Stomach (tissue), 9 donors: ENCODE results near the gene UFSP1. TPM values are rescaled to one million over a fixed set of nuclear protein-coding genes. Genes with fewer than 3 reads are reported as not detected.

ENCODE experiments used
- DNase-seq, 2 donors: peaks; one replicate each; pipeline versions ENCODE4 v3.0.0 to v3.0.0-alpha.2; 2013 to 2019
- H3K27ac ChIP-seq, 5 donors: fragments of 200-600 bp in 4 of 5; sonication (generic) in 4 of 5; one replicate each; pipeline ENCODE4 v1.5.1; 2013 to 2019; ENCODE audit warnings: mild to moderate bottlenecking in 1 of 5, moderate library complexity in 1 of 5
- H3K27me3 ChIP-seq, 3 donors: fragments of 200-600 bp; sonication (generic); one replicate each; pipeline ENCODE4 v1.5.1; 2017 to 2019; ENCODE audit warnings: mixed run types in 1 of 3
- H3K36me3 ChIP-seq, 4 donors: fragments of 200-600 bp; sonication (generic); 1 replicate in 3 of 4; 2 replicates in 1 of 4; pipeline ENCODE4 v1.5.1; 2016 to 2019
- H3K4me1 ChIP-seq, 4 donors: fragments of 200-600 bp; sonication (generic); one replicate each; pipeline ENCODE4 v1.5.1; 2016 to 2019
- H3K4me3 ChIP-seq, 4 donors: fragments of 200-600 bp; sonication (generic) in 3 of 4; one replicate each; pipeline ENCODE4 v1.5.1; 2016 to 2019; ENCODE audit warnings: mild to moderate bottlenecking in 1 of 4
- H3K9me3 ChIP-seq, 4 donors: fragments of 200-600 bp; sonication (generic); one replicate each; pipeline ENCODE4 v1.5.1; 2016 to 2019
- CTCF ChIP-seq, 7 experiments: fragments of 450-650 bp in 4 of 7; fragments of 200-600 bp in 3 of 7; sonication (generic) in 3 of 7; IDR thresholded peaks; one replicate each; pipeline ENCODE4 v1.5.1; 2016 to 2019; ENCODE audit warnings: antibody characterized with exemption in 7 of 7, control low read depth in 2 of 7, mild to moderate bottlenecking in 1 of 7
- EP300 ChIP-seq: sonication (generic); formaldehyde crosslinking; IDR thresholded peaks from one replicate; pipeline ENCODE4 v1.6.1; 2017; ENCODE audit warnings: antibody characterized with exemption
- POLR2A ChIP-seq, 4 donors: fragments of 450-650 bp; IDR thresholded peaks; one replicate each; pipeline ENCODE4 v1.6.1; 2016; ENCODE audit warnings: antibody characterized with exemption in 4 of 4, control low read depth in 2 of 4, mild to moderate bottlenecking in 1 of 4, moderate library complexity in 1 of 4
- POLR2AphosphoS5 ChIP-seq, 3 donors: sonication (generic); formaldehyde crosslinking; IDR thresholded peaks; one replicate each; pipeline ENCODE4 v1.6.1; 2016; ENCODE audit warnings: antibody characterized with exemption in 3 of 3
- WGBS, 5 donors: extraction: QIAGEN DNeasy Blood & Tissue Kit in 3 of 5; methylation state at CpG; one replicate each; pipeline versions ENCODE4 v1.1.5 to v1.1.7; 2013 to 2018; 5-methylcytosine and 5-hydroxymethylcytosine counted together
- intact Hi-C: fragments of 100-400 bp; cut with DNase I; formaldehyde crosslinking; loops from one replicate; pipeline ENCODE4 v1.15.1; 2023; ENCODE audit warnings: low total_unique reads
- polyA plus RNA-seq, 3 donors: library from polyadenylated mRNA; stranded (reverse); fragments of 200-250 nt; gene quantifications; one replicate each; pipeline ENCODE4 v1.2.3, GENCODE V29; 2013
- total RNA-seq, 5 donors: library from RNA; depleted of rRNA; stranded (reverse); fragments of >200 nt; gene quantifications; one replicate each; pipeline versions ENCODE4 v1.1.0 to v1.2.3, GENCODE V29; 2014 to 2016
- donor health status: healthy with polysubstance abuse.
- donor health status: Bipolar disorder and iron deficiency.
- donor health status: healthy.

Gene UFSP1
- total and polyA plus RNA-seq, 8 donors: 0.73 to 22.6 (median 4.1) TPM; not detected in 3

- DNase-seq: peak; percentile 65 to 96
- TF ChIP-seq CTCF (IDR thresholded peaks at IDR 0.05): no peak
- TF ChIP-seq POLR2A (IDR thresholded peaks at IDR 0.05): no peak
- peak in 2 of 3 donors; percentile 23 to 65 for TF ChIP-seq POLR2AphosphoS5 (IDR thresholded peaks at IDR 0.05)
- TF ChIP-seq EP300: no peak
- 1 to 8% (median 3%) methylated on average over 26 to 42 of the region's 42 CpGs for WGBS, 5 donors
Observed at GRCh38 chr7:100867040-100867775, 22.3 kb downstream of the UFSP1 start, which contains the start of gene TRIP6. Gene TRIP6 (plus strand): TSS chr7:100867387. CDS start chr7:100867498, 111 bp downstream.

GRCh38 chr7:100866729-100867039 lies 22.8 kb downstream of the UFSP1 start:
- no peak for TF ChIP-seq POLR2A (IDR thresholded peaks at IDR 0.05)
- no peak for TF ChIP-seq POLR2AphosphoS5 (IDR thresholded peaks at IDR 0.05)
- no peak for TF ChIP-seq EP300
- no peak for TF ChIP-seq CTCF (IDR thresholded peaks at IDR 0.05)
- no peaks in the 10 kb centered on the region for H3K27me3 ChIP-seq
- H3K27ac ChIP-seq: peak overlapping the region; percentile 52 to 97 (median 96)
- H3K4me1 ChIP-seq: peaks cover 39 to 65% (median 52%) of the 10 kb centered on the region in 4 donors
- 39 to 51% (median 42%) methylated on average over 3 to 5 of the region's 5 CpGs for WGBS, 5 donors
- peaks cover 12 to 31% (median 29%) of the 10 kb centered on the region in 4 donors for H3K36me3 ChIP-seq
- intact Hi-C loops: no loop called here
- DNase-seq: no peak
- no peaks in the 10 kb centered on the region for H3K9me3 ChIP-seq
- H3K4me3 ChIP-seq: peak overlapping the region; percentile 59 to 86 (median 68)

More at GRCh38 chr7:100867040-100867775, 22.3 kb downstream of the UFSP1 start, which contains the start of gene TRIP6:
- H3K27me3 ChIP-seq: no peaks in the 10 kb centered on the region
- peak within 1 kb of the TSS; percentile 59 to 86 (median 68) for H3K4me3 ChIP-seq
- H3K27ac ChIP-seq: peak within 1 kb of the TSS; percentile 80 to 97 (median 96)
- intact Hi-C loops: no loop called here
- H3K36me3 ChIP-seq: peaks cover 12 to 31% (median 29%) of the 10 kb centered on the region in 4 donors
- peaks cover 39 to 65% (median 52%) of the 10 kb centered on the region in 4 donors for H3K4me1 ChIP-seq
- H3K9me3 ChIP-seq: no peaks in the 10 kb centered on the region

- TF ChIP-seq CTCF (IDR thresholded peaks at IDR 0.05): no peak
- TF ChIP-seq EP300: no peak
- TF ChIP-seq POLR2AphosphoS5 (IDR thresholded peaks at IDR 0.05): no peak
- Histone ChIP-seq H3K36me3 (peaks cover 12 to 31% (median 29%) of the 10 kb centered on the region in 4 donors), H3K4me3 (peak overlapping the region; percentile 59 to 86 (median 68)), H3K4me1 (peaks cover 39 to 65% (median 52%) of the 10 kb centered on the region in 4 donors), H3K27ac (peak overlapping the region; percentile 52 to 97 (median 96)), H3K9me3 (no peaks in the 10 kb centered on the region), H3K27me3 (no peaks in the 10 kb centered on the region)
- WGBS, 5 donors: 12 to 36% (median 27%) methylated on average over 21 to 46 of the region's 46 CpGs
- intact Hi-C loops: no loop called here
- peak; percentile 87 to 91 for DNase-seq
Observed at GRCh38 chr7:100865938-100866728, 23.4 kb downstream of the UFSP1 start.

GRCh38 chr7:100865372-100865911 lies 24.1 kb downstream of the UFSP1 start:
- peak overlapping the region in 3 of 4 donors; percentile 59 to 86 (median 73) for H3K4me3 ChIP-seq
- H3K9me3 ChIP-seq: no peaks in the 10 kb centered on the region
- peaks cover 39 to 64% (median 52%) of the 10 kb centered on the region in 4 donors for H3K4me1 ChIP-seq
- intact Hi-C loops: no loop called here
- peaks cover 15 to 31% (median 29%) of the 10 kb centered on the region in 4 donors for H3K36me3 ChIP-seq
- no peaks in the 10 kb centered on the region for H3K27me3 ChIP-seq
- WGBS, 5 donors: 50 to 68% (median 59%) methylated on average over 10 to 17 of the region's 17 CpGs
- DNase-seq: peak in 1 of 2 donors; percentile 63
- peak overlapping the region; percentile 52 to 97 (median 96) for H3K27ac ChIP-seq
- TF ChIP-seq POLR2A (IDR thresholded peaks at IDR 0.05) (no peak), POLR2AphosphoS5 (IDR thresholded peaks at IDR 0.05) (no peak), EP300 (no peak), CTCF (IDR thresholded peaks at IDR 0.05) (no peak)
